Measurements from ENCODE around the gene ADD3. TPM values are rescaled to one million over a fixed set of nuclear protein-coding genes. Genes with fewer than 3 reads are reported as not detected.

Gene ADD3
- total and polyA plus RNA-seq, 10 of the 15 experiments (the other 5 are each of a cell fraction or from before 2014, with no cell fraction given) = 27.3 to 129 (median 67.8) TPM

DNA sequence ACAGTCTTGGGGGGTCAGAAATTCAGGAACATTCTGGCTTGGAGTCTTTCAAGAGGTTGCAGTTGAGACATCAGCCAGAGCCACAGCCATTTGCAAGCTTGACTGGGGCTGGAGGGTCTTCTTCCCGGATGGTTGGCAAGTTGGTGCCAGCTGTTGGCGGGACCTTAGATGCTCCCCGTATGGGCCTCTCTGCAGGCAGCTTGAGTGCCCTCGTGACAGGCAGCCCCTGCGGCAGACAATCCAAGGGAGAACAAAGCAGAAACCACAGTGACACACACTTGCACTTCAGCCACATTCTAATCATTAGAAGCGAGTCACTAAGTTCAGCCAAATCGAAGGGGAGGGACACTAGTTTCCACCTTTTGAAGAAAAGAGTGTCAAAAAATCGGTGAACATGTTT, 140.2 kb downstream of the ADD3 start:
- 20% methylated on average over 8 of the region's 8 CpGs for WGBS (ENCODE audit: insufficient coverage, insufficient replicate concordance, low lambda C conversion rate, missing lambda C conversion rate)
- in situ Hi-C loops (cut with MboI) (no loop called here), intact Hi-C loops (cut with micrococcal nuclease; ENCODE audit: unreplicated experiment) (no loop called here)
- Histone ChIP-seq H4K20me1 (ENCODE audit: control insufficient read depth, insufficient read depth) (no peaks in the 10 kb centered on the region), H3K4me2 (ENCODE audit: control insufficient read depth, insufficient read depth) (no peak overlapping the region), H3K9me3 (replicated peaks; ENCODE audit: control insufficient read depth, insufficient read depth, low read length) (no peaks in the 10 kb centered on the region), H3K4me3 (no peak overlapping the region), H2AFZ (ENCODE audit: control insufficient read depth, low read depth, low read length) (no peak overlapping the region), H3K79me2 (ENCODE audit: control insufficient read depth, insufficient read depth, low read length) (no peaks in the 10 kb centered on the region), H3K9ac (ENCODE audit: control insufficient read depth, insufficient read depth, low read length) (no peak overlapping the region), H3K36me3 (ENCODE audit: control insufficient read depth in 2 of 2, insufficient read depth in 2 of 2, low read length in 1 of 2) (no peaks in the 10 kb centered on the region), H3K27me3 (replicated peaks in 1 of 2; ENCODE audit: control insufficient read depth in 2 of 2, insufficient read depth in 2 of 2, low read length in 1 of 2) (peaks cover 2 to 3% of the 10 kb centered on the region in 2 experiments), H3K4me1 (ENCODE audit: control insufficient read depth, insufficient read depth, low read length) (no peaks in the 10 kb centered on the region), H3K27ac (ENCODE audit: control insufficient read depth, insufficient read depth) (no peak overlapping the region)
- TF ChIP-seq TCF3 (IDR thresholded peaks at IDR 0.05; ENCODE audit: borderline replicate concordance, insufficient read depth, low read depth, low read length) (no peak), SMAD1 (IDR thresholded peaks at IDR 0.05; ENCODE audit: low read depth, partially characterized antibody) (no peak)
- ChIA-PET CTCF (interaction anchor here (1.6 to 1.7 kb wide), 2 partner anchors 10 to 131 kb away, joined by 6 to 7 read pairs; no protein-coding TSS in a partner anchor), RAD21 (ENCODE audit: unreplicated experiment) (interaction anchor here (0.8 kb wide), 1 partner anchor 60 kb away, joined by 3 read pairs; no protein-coding TSS in a partner anchor), SMC1A (ENCODE audit: uncharacterized antibody, unreplicated experiment) (interaction anchor here (0.6 to 2.2 kb wide), 2 partner anchors 10 to 19 kb away, joined by 3 to 4 read pairs; no protein-coding TSS in a partner anchor), POLR2A (no interaction called here)
- BruUV-seq (replicated peaks) = no TSS peak
- ATAC-seq (no peak), FAIRE-seq (no peak), DNase-seq (ENCODE audit: low read depth, low spot score) (no peak)

- BruUV-seq (replicated peaks) = no TSS peak
- in situ Hi-C loops (cut with MboI) (no loop called here), intact Hi-C loops (cut with micrococcal nuclease; ENCODE audit: unreplicated experiment) (no loop called here)
- Histone ChIP-seq H2AFZ (ENCODE audit: control insufficient read depth, low read depth, low read length) (no peak overlapping the region), H3K9me3 (replicated peaks; ENCODE audit: control insufficient read depth, insufficient read depth, low read length) (no peaks in the 10 kb centered on the region), H3K9ac (ENCODE audit: control insufficient read depth, insufficient read depth, low read length) (no peak overlapping the region), H3K4me1 (ENCODE audit: control insufficient read depth, insufficient read depth, low read length) (no peaks in the 10 kb centered on the region), H3K27ac (ENCODE audit: control insufficient read depth, insufficient read depth) (no peak overlapping the region), H3K4me3 (no peak overlapping the region), H3K4me2 (ENCODE audit: control insufficient read depth, insufficient read depth) (no peak overlapping the region), H3K79me2 (ENCODE audit: control insufficient read depth, insufficient read depth, low read length) (no peaks in the 10 kb centered on the region), H3K36me3 (ENCODE audit: control insufficient read depth in 2 of 2, insufficient read depth in 2 of 2, low read length in 1 of 2) (no peaks in the 10 kb centered on the region), H3K27me3 (replicated peaks in 1 of 2; ENCODE audit: control insufficient read depth in 2 of 2, insufficient read depth in 2 of 2, low read length in 1 of 2) (peaks cover 2 to 3% of the 10 kb centered on the region in 2 experiments), H4K20me1 (ENCODE audit: control insufficient read depth, insufficient read depth) (no peaks in the 10 kb centered on the region)
- 20% methylated on average over 8 of the region's 8 CpGs for WGBS (ENCODE audit: insufficient coverage, insufficient replicate concordance, low lambda C conversion rate, missing lambda C conversion rate)
- DNase-seq (ENCODE audit: low read depth, low spot score) (no peak), ATAC-seq (no peak), FAIRE-seq (no peak)
- ChIA-PET SMC1A (ENCODE audit: uncharacterized antibody, unreplicated experiment) (interaction anchor here (0.7 kb wide), 1 partner anchor 104 kb away, joined by 3 read pairs; no protein-coding TSS in a partner anchor), CTCF (interaction anchor here (1.1 to 1.2 kb wide), 2 partner anchors 8 to 11 kb away, joined by 3 to 4 read pairs; no protein-coding TSS in a partner anchor), RAD21 (ENCODE audit: unreplicated experiment) (no interaction called here), POLR2A (no interaction called here)
- TF ChIP-seq SREBF2 (IDR thresholded peaks at IDR 0.05; ENCODE audit: low read length) (no peak), TBL1XR1 (IDR thresholded peaks at IDR 0.05; ENCODE audit: low read depth, low read length) (no peak), ZBTB11 (CRISPR knock-in tag; IDR thresholded peaks at IDR 0.05) (no peak), TAF1 (IDR thresholded peaks at IDR 0.05; ENCODE audit: borderline replicate concordance, low read depth, low read length) (no peak), NR2F1 (conservative IDR thresholded peaks at IDR 0.05) (no peak), HCFC1 (IDR thresholded peaks at IDR 0.05; ENCODE audit: low read length) (no peak), HSF1 (IDR thresholded peaks at IDR 0.05; ENCODE audit: low read depth, low read length) (no peak), FOXM1 (IDR thresholded peaks at IDR 0.05; ENCODE audit: low read depth, low read length) (no peak)
Measured at GRCh38 chr10:110149259-110149658, 141.5 kb downstream of the ADD3 start.

Data from GM12878 (cell line).